GM18498 (cell line): ENCODE measurements around the gene ARHGAP22.

Source experiments
- ATAC-seq: cut with Tn5 transposase; IDR thresholded peaks from one replicate; pipeline ENCODE4 v1.9.1; 2021; ENCODE audit warnings: mild to moderate bottlenecking, moderate library complexity; ENCODE audit not compliant: unreplicated experiment

The ARHGAP22 gene

DNA sequence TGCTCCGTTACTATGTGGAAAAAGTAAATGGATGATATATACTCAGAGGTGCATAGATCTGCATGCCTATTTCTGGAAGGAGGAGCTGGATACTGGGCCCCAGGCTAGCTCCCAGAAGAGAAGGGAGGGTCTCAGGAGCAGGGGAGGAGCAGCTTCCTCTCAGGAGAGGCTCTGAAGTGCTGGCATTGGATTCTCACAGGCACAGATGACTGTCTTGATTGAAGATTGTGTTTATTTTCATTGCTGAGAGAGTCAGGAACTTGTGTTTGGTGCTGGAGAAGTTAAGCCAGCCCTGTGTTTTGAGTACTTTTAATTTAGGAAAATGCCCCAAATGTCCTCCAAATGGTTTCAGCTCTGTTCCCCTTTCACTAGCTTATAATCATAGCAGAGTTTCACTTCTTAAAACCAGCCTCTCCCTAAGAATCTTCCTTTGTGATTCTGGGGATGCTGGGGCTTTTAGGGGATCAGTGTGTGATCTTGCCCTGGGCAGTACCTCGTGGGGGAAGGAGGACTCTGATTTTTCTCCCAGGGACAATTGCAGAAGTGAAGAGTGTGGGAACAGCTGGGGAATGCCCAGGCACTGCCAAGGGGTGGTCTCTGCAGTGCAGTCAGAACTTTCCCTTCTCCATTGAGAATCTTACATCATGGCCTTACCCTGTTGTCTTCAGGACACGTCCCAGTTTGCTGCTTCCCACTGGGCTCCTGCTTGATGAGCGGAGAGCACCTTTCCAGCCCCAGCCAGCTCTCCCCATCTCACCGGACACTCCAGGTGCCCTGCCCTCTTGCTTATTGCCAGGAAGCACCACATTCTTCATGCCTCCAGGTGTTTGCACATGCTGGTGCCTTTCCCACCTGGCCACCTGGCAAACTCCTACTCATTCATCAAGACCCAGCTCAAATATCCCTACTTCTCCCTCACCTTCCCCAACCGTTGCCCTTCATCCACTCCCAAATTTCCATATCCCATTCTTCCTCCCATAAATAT lies 102.8 kb downstream of the ARHGAP22 start:
- no peak for ATAC-seq

DNA sequence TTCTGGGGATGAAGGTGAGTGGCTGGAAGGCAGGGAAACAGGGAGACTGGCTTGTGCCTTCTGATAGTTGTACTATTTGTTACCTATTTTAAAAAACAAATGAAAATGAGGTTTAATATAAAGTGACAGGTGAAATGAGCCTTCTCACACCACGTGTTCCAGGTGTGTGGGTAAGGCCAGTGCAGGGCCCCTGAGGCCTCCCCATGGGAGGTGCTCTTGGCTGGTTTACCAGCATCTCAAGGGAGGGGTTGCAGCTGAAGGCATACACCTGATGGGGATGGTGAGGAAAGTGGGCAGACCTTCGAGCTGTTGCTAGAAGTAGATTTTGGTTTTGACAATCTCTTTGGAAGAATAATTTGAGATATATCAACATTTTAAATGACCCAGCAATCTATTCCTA lies 103.6 kb downstream of the ARHGAP22 start:
- ATAC-seq = no peak

- no peak for ATAC-seq
Observed at GRCh38 chr10:48500771-48501170, 104.1 kb downstream of the ARHGAP22 start.

DNA sequence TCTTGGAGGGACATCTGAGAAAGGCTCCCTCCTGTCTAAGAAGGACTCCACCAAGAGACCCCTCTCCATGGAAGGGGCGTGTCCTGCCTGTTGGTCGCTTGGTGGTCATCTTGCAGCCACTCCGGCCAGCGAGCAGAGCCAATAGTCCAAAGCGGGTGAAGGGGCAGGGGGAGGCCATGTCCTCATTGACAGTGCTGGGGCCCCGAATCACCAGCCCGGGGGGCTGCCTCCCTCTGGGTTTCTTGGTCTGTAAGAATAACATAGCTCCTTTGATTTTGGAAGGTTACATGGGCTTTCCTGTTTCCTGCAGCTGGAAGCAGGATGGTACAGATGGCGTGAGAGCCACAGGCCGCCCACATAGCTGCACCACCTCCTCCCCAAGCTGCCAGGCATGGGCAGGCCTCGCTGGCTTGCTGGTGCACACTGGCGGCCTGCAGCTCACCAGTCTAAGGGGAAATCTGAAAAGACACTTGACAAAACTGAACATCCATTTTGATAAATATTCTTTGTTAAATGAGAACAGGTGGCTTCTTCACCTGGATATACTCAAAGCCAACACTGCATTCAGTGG lies 105.8 kb downstream of the ARHGAP22 start:
- no peak for ATAC-seq

- ATAC-seq = no peak
Observed at GRCh38 chr10:48497780-48498770, 106.8 kb downstream of the ARHGAP22 start.

DNA sequence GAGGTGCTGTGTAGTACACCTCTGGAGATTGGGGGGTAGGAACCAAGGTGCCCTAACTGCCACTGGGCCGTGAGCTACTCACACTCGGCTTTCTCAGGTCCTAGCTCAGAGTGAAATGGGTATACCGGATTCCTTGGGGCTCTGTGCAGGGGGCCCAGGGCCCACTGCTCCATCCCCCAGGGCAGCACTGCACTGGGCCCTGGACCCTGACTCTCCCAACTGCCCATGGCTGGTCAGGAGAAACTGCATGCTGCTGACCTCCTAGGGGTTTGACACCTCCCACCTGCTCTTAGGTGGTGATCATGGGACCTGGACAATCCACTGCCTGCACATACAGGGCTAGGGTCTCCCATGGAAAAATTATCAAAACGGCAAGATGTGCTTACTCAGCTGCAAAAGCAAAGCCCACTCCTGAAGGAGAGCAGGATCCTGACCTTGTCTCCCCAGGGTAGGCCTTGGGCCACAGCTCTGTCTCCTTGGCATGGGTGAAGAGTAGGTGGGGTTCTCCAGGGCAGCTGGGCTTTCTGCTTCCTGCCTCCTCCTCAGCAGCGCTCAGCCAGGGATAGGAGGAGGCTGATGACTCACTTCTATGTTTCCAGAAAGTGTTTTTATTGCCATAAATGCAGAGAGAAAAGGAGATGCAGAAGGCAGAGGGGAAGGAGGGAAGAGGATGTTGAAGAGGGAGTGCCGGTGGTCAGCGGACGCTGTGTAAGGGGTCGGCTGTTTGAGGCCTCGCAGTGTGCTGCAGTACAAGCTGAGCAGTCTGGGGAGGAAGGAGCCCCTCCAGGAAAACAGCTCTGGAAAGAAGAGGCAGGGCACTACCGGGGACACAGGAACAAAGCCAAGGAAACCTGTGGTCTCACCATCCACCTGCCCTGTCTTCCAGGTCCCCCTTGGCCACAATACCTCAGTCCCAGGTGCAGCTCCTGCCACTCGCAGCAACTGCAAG lies 107.8 kb downstream of the ARHGAP22 start:
- ATAC-seq = no peak

DNA sequence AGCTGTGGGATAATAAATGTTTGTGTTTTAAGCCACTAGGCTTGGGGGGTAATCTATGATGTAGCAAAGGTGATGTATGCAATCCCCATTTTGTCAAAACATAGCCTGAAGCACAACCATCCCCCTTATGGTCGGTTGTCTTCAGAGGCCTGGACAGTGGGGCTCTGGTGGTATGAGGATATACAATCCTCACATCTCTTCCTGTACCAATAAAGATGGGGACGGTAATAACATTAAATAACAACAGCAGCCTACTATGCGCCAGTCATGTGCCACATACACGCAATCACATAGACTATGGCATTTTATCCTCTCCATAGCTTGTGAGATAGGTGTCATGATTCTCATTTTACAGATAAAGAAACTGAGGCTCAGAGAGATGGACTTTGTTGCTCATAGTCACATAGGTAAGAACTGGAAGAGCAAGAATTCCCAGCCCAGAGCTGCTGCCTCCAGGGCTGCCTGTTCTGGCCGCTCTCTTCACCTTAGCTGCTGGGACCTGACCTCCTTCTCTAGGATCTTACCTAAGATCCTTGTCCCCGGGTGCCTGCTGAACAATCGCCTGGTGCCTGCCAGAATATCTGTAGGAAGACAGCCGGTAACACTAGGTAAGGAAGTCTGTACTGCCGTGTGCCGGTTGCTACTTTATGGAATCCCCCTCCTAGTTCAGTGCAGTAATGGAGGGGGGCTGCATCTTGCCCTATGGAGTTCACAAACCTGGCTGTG lies 108.6 kb downstream of the ARHGAP22 start:
- ATAC-seq = no peak

DNA sequence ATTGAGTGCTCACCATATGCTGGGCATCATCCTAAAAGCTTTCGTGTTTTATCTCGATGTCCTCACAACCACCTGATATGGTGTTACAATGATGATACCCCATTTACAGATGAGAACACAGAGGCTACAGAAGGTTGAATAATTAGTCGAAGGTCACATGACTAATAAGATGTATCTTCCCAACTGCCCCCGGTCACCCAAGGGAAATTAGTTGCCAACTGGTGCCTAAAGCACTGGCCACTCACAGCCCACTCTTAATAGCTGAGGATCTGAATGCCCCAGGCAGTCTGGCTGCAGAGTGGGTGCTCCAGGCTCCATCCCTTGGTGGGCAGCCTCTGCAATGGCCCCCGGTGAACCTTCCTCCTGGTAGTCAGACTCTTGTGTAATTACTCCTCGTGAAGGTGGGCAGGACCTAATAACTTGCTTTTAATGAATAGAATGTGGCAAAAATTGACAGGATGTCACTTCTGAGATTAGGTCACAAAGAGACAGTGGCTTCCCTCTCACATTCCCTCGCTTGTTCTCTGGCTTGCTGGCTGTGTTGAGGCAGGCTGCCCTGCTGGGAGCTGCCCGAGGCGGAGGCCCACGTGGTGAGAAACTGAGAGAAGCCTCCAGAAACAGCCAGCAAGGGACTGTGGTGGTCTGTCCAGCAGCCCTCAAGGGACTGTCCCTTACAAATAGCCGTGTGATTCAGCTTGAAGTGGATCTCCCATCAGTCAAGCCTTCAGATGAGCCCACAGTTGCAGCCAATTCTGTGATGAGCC lies 109.4 kb downstream of the ARHGAP22 start:
- ATAC-seq = no peak

DNA sequence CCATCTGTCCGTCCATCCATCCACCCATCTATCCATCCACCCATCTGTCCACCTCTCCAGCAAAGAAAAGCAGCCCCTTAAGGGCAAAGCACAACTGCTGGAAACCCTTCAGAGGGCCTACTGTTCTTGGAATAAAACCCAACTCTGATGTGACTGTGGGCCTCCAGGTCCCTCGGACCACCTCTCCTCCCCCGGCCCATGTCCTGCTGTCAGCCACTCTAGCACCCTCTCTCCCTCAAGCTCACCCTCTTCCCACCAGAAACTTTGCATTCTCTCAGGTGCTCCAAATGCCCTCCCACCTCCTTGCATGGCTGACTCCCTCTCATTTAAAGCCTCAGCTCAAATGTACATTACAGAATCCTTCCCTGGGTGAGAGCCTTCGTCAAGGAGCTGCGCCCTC lies 110.3 kb downstream of the ARHGAP22 start:
- ATAC-seq = no peak

DNA sequence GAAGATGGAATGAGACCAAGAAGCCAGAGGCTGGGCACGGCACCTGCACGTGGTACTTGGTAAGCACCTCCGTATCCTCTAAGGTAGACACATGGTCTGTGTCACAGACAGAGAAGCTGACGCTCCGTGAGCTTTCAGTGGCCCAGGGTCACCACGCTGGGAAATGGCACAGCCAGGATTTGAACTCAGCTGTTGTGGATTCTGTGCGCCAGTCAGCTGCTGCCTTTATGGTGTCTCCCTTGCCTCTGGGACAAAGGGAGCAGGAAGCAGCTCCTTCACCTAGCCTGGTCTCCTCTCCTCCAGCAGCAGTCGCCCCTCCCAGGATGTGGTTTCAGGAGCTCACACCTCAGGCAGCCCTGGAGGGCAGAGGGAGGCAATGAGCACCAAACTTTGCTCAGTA lies 110.8 kb downstream of the ARHGAP22 start:
- no peak for ATAC-seq

DNA sequence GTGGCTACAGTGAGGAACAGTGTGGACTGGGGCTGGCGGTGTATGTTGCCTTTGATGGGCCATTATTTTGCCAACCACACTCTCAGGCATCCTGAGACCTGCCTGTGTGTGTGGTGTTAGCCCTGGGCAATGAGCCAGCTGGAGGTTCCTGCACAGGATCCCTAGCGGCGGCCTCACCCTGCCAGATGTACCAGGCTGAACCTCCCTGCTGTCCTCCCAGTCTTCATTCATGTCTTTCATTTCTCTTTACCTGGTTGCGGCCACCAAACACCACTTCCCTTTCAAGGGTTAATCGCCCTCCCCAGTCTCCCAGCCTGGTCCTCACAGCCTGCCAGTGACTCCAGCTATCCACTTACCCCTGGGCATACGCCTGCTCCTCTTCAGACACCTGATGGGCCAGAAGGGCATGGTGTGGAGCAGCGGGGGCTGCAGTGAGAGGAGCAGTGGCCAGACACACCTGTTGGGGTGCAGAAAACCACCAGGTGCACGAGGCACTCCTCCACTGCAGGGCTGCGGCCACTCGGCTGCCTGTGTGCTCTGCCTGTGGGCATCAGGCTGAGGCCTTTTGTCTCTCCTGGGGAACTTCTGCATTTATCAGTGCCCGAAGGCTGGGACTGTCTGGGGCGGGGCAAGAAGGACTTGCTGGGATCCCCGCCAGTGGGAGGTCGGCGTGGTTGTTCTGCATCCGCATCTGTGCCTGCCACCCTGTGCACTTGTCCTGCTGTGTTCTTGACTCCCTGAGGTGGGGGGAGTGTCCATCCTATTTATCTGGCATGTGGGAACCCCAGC lies 111.6 kb downstream of the ARHGAP22 start:
- no peak for ATAC-seq

- ATAC-seq = no peak
Observed at GRCh38 chr10:48492201-48492600, 112.7 kb downstream of the ARHGAP22 start.

DNA sequence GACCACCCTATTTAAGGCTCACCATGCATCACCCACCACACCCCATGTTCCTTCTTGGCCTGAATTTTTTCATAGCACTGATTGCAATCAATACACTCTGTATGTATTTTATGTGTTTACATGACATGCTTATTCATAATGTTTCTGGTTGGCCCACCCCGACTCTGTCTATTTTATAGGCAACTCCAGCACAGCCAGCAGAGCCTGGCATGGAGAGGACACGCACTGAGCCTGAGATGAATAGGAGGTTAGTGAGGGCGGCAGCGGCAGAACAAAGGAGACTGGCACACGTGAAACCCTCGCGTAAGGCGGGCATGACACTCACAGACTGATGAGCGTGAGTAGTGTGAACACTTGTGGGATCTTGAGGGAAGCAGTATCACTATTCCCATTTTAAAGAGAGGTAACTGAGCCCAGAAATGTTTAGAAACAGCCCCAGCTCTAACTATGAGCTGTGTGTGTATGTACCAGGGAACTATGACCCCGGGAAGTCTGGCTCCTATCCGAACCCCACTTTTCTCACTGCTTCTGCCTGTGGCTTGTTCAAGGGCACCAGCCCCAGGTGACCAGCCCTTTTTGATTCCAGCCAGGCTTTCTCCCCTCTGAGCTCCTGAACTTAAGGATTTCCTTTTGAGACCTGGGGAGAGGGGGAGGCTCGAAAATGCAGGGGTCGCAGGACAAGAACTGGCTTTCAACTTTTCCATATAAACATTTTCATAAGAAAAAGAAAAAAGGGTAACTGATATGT lies 113.3 kb downstream of the ARHGAP22 start:
- no peak for ATAC-seq

DNA sequence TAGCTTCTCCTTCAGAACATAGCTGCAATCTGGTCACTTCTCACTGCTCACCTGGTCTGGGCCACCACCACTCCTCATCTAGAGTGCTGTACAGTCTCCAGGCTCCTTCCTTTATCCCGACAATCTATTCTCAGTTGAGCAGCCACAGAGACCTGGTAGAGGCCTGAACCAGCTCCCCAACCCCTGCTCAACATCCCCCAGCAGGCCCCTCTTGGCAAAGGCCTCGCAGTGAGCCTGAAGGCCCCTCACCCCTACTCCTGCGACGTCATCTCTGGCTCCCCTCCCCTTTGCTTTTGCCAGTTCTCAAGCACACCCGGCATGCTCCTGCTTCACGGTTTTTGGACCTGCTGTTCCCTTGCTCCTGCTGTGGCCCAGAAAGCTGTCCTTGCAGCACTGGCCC lies 113.9 kb downstream of the ARHGAP22 start:
- no peak for ATAC-seq

GRCh38 chr10:48490571-48490940 lies 114.3 kb downstream of the ARHGAP22 start:
- ATAC-seq = no peak

DNA sequence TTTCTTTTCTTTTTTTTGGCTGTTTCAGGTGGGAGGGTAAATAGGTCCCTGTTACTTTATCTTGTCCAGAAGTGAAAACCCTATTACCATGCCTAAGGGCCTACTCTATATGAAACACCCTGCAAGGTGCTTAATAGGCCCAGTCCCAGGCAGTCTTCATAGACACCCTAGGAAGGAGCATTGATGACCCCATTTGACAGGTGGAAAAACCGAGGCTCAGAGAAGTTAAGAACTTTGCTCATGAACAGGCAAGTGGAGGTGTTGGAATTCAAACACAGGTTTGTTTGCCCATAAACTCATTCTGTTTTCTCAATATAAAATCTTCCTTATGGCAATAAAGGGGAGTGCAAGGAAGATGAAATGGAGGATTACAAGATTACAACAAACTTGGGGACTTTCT lies 115.8 kb downstream of the ARHGAP22 start:
- ATAC-seq = no peak

GRCh38 chr10:48487244-48487643 lies 117.6 kb downstream of the ARHGAP22 start:
- ATAC-seq = no peak
